ENCODE results near the gene CSNK1G1.
"Not testable (repeated sequence)": the region's sequence is repeated elsewhere in the genome, so short reads cannot be mapped to it uniquely, and the experiment has no call there.

The CSNK1G1 gene

DNA sequence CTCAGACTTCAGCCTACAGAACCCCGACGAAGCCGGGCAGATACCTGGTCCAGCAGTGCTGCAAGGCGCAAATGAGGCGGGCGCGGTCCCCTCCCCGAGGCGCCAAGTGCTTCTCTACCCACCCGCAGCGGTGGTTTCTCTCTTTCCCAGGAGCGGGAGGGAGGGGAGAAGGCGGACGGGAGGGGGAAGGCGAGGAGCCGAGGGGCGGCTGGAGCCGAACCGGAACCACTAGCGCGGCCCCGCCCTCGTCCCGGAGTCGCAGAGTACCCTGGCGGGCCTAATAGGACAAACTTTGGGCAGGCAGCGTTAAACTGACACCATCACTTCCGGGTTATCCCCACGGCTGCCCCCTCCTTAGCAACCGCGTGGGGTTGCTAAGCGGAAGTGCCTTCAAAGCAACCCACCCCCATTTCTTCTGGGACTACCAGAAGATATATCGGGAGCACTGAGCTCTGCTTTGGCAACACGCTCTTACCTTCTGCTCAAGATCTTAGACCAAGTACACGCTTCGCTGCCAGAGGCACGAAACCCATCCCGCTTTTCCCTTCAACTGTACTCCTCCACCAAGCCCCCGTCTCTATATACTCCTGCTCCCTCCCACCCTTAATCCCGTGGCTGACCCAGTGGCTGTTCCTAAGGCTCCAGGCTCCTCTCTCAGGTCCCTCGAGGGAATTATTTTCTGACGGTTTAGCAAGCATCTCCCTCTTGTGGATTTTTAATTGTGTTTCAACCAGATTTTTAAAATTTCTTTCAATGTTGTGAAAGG lies at the start of gene CSNK1G1:
TSS of gene CSNK1G1 (minus strand) at position 230 of the 766 bp plus-strand sequence. CDS start 55,674 bp downstream, outside the sequence.
- DNase-seq, result peak; percentile 78

GRCh38 chr15:64400583-64400982 lies 44.6 kb upstream of the CSNK1G1 start:
- DNase-seq, result no peak

- no peak for DNase-seq
These were observed 42.6 kb upstream of the CSNK1G1 start for GRCh38 chr15:64398575-64398974.

- no peak for DNase-seq
These were observed 40.8 kb upstream of the CSNK1G1 start for GRCh38 chr15:64396789-64397188.

DNA sequence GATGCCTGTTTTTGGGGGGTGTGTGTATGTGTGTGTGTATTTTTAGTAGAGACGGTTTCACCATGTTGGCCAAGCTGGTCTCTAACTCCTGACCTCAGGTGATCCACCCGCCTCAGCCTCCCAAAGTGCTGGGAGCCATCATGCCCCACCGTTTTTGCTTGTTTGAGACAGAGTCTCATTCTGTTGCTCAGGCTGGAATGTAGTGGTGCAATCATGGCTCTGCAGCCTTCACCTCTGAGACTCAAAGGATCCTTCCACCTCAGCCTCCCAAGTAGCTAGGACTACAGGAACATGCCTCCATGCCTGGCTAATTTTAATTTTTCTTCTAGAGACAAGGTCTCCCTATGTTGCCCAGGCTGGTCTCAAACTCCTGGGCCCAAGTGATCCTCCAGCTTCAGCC lies 36.5 kb upstream of the CSNK1G1 start:
- DNase-seq, result not testable (repeated sequence)

DNA sequence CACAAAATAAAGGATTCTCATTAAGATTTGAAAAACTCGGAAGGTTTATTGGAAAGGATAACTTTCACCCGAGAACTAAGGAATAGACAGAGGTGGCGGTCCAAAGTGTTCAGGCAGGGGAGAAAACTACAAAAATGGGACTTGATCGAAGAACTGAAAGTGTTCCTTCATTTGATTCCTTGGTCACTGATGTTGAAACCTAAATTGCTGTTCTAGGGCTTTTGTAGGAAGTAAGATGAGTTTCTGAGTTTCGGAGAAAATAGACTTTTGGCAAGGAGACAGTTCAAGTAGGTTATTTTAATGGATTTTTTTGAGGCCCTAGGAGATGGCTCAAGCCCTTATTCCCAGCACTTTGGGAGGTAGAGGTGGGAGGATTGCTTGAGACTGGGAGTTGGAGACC lies 33.1 kb upstream of the CSNK1G1 start:
- no peak for DNase-seq

GRCh38 chr15:64387562-64388168 lies 31.7 kb upstream of the CSNK1G1 start, which contains the start of gene TRIP4:
TRIP4 (plus strand) TSS chr15:64387836; CDS start chr15:64387864, 28 bp downstream.
- peak; percentile 87 for DNase-seq

- DNase-seq, result no peak
These were observed 30.3 kb upstream of the CSNK1G1 start for GRCh38 chr15:64386291-64386690.

GRCh38 chr15:64383760-64384159 lies 27.8 kb upstream of the CSNK1G1 start:
- no peak for DNase-seq

DNA sequence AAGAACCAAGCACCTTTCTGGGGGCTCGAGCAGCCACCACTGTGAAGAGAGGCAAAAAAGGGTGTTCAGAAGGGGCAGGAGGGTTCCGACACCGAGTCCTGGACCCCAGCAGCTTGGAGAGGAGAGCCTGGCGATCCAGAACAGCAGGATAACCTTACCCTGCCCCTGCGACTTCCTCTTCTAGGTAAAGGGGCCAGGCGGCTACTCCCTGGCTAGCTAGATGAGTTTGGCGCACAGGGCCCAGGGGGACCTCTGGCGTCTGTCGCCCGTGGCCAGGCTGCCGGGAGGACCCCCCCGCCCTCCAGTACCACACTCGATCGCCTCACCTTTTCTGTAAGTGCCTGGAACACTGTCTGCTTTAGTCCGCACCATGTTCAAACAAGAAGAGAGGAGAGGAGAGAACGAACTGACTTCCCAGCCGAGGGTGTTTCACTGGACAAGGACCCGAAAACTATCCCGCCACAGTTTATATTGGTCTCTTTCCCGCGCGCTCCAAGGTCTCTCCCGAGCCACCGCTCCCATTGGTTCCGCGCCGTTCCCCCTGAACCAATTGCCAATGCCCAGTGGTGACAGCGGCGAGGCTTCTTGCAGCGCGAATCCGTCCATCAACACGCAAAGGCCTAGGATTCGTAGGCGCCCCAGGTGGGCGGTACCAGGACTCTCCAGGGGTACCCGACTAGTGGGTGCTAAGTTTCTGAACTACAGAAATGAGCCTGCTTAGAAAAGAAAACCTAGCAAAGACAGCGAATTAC lies 25.2 kb upstream of the CSNK1G1 start, which contains the start of gene PCLAF:
TSS of gene PCLAF (minus strand) at position 442 of the 752 bp plus-strand sequence. CDS start at position 372, 70 bp downstream.
- DNase-seq, result peak; percentile 72

DNA sequence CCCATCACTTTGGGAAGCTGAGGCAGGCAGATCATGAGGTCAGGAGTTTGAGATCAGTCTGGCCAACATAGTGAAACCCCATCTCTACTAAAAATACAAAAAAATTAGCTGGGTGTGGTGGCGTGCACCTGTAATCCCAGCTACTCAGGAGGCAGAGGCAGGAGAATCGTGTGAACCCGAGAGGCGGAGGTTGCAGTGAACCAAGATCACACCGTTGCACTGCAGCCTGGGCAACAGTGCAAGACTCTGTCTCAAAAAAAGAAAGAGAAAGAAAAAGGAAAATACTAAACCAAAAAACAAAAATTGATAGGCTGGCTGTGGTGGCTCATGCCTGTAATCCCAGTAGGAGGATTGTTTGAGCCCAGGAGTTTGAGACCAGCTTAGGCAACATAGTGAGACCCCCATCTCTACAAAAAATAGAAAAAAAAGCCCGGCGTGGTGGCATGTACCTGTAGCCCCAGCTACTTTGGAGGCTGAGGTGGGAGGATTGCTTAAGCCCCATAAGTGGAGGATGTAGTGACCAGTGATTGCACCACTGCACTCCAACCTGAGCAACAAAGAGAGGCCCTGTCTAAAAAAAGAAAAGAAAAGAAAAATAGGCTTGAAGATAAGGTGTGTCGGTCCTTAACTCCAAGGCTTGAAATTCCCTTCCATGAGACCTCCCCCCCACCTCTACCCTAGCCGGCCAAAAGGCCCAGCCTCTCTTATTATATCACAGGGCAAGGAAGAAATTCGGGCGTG lies 24.3 kb upstream of the CSNK1G1 start:
- DNase-seq, result not testable (repeated sequence)

- DNase-seq, result no peak
These were observed 23.4 kb upstream of the CSNK1G1 start for GRCh38 chr15:64379216-64379960.

GRCh38 chr15:64373360-64373759 lies 17.4 kb upstream of the CSNK1G1 start:
- DNase-seq, result no peak

- DNase-seq, result not testable (repeated sequence)
These were observed 15.4 kb upstream of the CSNK1G1 start for GRCh38 chr15:64371383-64371782.

GRCh38 chr15:64369078-64369607 lies 13.2 kb upstream of the CSNK1G1 start:
- DNase-seq, result no peak

DNA sequence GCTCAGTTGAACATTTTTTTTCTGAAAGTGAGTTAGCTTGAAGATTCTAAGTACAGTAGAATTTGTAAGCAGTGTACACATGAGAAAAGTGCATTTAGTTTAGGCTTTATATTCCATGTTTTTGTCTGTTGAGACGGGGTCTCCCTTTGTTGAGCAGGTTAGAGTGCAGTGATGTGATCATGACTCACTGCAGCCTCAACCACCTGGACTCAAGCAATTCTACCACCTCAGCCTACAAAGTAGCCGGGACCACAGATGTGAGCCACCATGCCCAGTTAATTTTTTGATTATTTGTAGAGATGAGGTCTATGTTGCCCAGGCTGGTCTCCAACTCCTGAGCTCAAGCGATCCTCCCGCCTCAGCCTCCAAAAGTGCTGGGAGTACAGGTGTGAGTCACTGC lies 5.3 kb upstream of the CSNK1G1 start:
- no peak for DNase-seq

DNA sequence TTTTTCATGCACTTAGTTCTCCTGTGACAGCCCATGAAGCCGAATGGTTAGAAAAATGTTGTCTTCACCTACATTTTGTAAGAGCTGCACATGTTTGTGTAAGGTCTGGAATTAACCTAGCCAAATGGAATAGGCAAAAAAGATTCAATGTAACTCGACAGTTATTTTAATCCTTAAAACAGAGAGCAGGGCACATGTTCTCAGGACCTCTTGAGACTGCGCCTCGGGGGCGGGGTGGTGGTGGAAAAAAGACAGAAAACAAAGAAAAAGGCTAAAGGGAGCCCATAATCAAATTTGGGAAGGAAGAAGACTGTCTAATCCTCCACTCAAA lies 702 bp upstream of the CSNK1G1 start:
- no peak for DNase-seq

GRCh38 chr15:64355348-64355943 lies 527 bp downstream of the CSNK1G1 start:
- DNase-seq, result no peak

- no peak for DNase-seq
These were observed 1.2 kb downstream of the CSNK1G1 start for GRCh38 chr15:64354688-64355344.

GRCh38 chr15:64351265-64351664 lies 4.7 kb downstream of the CSNK1G1 start:
- no peak for DNase-seq

GRCh38 chr15:64349375-64349774 lies 6.6 kb downstream of the CSNK1G1 start:
- DNase-seq, result no peak

Measured in SIG-M5 (cell line).